NCI-H128 (cell line): ENCODE measurements around the gene GPBP1.

Experiments used
- DNase-seq: peaks from one replicate; lab custom pipeline; 2025; ENCODE audit not compliant: unreplicated experiment; lab: John Stamatoyannopoulos, UW

GPBP1 gene

DNA sequence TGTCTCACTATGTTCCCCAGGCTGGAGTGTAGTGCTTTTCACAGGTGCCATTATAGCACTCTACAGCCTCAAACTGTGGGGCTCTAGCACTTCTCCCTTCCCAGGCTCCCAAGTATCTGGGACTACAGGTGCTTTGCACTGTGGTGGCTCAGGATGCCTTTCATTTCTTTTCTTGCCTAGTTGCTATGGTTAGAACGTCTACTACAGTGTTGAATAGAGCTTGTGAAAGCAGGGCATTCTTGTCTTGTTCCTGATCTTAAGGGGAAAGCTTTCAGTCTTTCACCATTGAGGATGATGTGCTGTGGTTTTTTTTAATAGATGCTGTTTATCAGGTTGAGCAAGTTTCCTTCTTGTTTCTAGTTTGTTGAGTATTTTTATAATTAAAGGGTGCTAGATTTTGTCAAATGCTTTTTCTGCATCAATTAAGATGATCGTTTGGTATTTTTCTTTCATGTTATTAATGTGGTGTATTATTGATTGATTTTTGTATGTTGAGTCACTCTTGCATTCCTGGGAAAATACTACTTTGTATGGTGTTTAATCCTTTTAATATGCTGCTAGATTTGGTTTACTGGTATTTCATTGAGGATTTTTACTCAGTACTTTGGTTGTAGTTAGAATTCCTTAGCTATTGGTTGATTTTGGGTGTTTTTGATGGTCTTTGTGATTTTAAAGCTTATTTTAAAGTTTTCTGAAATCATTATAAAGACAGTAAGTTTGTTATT lies 35.6 kb downstream of the GPBP1 start:
- no peak for DNase-seq

DNA sequence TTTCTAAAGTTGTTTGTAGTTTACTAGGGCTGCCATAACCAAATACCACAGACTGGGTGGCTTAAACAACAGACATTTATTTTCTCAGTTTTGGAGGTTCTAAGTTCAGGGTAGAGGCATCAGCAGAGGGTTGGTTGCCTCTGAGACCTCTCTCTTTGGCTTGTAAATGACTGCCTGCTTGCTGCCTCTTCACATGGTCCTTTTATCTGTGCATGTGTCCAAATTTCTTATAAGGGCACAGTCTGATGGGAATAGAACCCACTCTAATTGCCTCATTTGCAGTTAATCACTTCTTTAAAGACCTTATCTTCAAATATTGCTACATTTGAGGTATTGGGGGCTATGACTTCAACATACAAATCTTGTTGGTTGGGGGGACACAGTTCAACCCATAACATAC lies 36.8 kb downstream of the GPBP1 start:
- DNase-seq = no peak

DNA sequence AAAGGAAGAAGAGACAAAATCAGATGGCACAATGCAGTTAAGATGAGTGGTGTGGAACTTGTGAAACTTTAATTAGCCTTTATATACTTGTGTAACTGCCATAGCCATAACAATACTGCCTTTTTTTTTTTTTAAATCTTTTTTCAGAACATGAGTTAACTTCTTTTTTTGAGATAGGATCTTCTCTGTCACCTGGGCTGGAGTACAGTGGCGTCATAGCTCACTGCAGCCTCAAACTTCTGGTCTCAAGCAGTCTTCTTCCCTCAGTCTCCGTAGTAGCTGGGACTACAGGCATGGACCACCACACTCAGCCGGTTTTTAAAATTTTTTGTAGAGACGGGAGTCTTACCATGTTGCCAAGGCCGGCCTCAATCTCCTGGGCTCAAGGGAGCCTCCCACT lies 37.2 kb downstream of the GPBP1 start:
- DNase-seq = no peak

GRCh38 chr5:57215629-57216195 lies 41.9 kb downstream of the GPBP1 start:
- no peak for DNase-seq

DNA sequence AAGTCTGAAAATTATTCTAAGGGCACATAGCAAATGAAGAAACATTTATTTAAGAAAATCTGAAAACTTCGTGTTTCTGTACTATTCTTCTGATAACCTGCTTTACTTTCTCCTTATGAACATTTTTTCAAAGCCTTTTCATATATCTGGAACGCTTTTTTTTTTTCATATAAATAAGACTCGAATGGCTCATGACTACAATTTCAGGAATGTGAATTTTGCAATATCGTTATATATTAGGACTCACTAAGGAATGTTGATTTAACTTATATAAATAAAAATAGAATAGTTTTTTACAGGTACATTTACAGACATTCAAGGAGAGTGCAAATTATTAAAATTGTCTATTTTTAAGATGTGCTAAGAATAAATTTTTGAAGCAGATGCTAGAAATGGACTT lies 42.9 kb downstream of the GPBP1 start:
- DNase-seq = no peak

GRCh38 chr5:57219386-57219785 lies 45.5 kb downstream of the GPBP1 start:
- DNase-seq = no peak

DNA sequence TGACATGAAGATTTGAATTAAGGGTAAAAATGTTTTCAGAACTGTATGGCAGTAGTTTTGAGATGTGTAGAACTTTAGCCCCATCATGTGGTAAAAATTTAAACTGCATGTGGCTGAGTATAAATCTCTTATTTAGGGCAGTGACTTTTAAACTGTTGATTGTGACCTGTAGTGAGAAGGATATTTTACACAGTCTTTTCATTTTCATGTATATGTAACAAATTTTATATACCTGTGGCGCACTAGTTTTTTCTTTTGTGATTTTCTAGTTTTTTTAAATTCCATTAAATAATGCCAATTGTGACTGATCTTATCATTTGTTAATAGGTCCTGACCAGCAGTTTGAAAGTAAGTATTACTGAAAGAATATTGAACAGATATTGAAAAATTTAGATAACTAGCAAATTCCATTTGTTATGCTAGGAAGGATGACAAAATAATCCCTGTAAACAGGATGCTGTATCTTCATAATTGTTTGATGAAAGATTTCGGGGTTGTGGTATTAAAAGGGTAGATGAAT lies 47.2 kb downstream of the GPBP1 start:
- DNase-seq = no peak

DNA sequence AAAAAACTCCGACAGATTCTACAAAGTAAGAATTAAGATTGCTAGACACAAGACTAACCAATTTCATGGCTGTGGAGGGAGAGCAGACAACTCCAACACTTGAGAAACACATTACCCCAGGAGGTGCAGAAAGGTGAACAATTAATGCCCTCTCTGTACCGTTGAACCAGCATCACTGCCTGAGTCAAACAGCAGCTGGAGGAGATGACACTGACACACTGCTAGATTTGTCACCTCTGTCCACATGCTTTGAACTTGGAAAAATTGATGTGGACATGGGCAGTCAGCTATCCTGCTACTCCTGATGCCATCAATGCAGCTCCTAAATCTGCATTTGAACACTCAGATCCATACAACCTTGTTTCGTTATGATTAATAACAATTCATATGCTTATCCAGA lies 51.7 kb downstream of the GPBP1 start:
- DNase-seq = no peak

DNA sequence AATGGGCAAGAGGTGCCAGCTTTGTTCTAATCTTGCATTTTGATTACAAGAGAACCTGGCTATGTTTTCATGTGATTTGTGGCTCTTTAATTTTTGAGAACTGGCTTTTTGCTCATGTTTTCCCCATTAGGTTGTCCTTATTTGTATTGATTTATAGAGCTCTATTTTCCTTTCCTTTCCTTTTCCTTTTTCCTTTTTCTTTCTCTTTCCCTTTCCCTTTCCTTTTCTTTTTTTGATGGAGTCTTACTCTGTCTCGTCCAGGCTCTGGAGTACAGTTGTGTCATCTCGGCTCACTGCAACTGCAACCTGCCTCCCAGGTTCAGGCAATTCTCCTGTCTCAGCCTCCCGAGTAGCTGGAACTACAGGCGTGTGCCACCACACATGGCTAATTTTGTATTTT lies 55.5 kb downstream of the GPBP1 start:
- no peak for DNase-seq

GRCh38 chr5:57231607-57232006 lies 57.7 kb downstream of the GPBP1 start:
- no peak for DNase-seq

DNA sequence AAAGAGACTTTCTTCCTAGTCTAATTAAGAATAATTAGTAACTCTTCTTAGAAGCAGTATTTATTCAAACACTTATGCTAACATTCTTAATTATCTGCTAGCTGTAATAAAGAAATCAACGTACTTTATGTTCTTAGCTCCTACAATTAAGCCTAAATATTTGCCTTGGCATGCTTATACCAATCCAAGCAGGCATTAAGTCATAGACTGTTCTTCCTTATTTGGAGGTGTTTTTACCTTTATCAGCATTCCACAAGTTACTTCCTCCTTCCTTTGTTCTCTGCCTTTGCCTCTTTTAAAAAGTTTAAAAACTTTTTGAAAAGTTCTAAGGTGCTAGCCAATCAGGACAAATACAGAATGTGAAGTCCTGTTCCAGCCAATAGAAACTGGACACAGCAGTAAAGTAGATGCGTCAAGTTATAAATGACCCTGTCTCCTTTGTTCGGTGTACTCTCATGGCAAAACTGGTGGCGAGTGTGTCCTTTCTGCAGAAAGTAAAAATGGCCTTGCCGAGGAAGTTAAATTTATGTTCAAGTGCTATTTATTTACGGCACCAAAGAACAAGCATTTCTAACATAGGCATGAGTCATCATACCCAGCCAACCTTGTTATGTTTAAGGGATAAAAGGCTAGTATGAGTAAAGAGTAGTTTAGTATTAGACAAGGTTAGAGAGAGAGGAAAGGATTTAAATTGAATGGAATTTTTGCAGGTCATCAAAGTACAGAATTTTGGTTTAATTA lies 58.6 kb downstream of the GPBP1 start:
- DNase-seq = no peak

- no peak for DNase-seq
These were observed 69.7 kb downstream of the GPBP1 start for GRCh38 chr5:57243286-57244137.

DNA sequence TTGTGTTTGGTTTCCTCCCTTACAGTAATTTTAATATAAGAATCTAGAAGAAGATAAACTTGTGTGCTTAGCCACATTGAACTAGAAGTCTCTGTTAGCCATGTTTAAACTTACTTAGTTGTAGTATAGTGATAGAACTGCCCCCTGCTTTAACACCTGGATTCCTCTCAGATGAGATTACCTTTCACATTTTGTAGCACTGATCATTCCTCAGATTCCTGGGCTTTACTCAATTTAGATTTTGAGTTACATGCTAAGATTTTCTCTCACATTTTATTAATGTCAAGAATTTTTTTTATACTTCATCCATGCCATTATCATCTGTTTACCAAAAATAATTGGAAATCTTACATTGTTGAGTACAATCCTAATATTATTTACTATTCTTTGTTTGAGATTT lies 70.5 kb downstream of the GPBP1 start:
- DNase-seq = no peak

DNA sequence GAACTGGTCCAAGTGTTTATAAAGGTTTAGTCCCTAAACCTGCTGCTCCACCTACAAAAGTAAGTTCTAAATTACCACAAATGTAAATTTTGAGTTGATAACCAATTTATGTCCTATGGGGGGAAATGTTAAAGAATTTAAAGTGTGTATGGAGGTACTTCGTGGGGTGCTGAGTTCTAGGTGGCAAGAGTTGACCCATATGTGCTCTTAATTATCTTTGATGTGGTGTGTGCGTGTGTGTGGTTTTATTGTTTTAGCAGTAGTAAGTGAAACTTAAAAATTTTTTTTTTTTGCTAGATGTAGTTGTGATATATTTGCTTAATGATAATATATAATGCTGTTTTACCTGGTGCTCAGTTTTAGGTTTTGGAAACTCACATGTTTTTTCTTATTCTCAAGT lies 72.6 kb downstream of the GPBP1 start:
- no peak for DNase-seq

DNA sequence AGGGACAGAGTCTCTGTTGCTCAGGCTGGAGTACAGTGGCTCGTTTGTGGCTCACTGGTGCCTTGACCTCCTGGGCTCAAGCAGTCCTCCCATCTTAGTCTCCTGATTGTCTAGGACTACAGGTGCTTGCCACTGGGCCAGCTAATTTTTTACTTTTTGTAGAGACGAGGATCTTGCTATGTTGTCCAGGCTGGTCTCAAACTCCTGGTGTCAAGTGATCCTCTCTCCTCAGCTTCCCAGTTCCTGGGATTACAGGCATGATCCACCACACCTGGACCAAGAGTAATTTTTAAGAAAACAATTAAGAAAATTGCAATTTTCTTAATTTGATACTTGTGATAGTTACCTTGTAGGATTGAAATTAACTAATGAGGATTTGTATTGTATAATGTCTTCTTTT lies 73.9 kb downstream of the GPBP1 start:
- no peak for DNase-seq

DNA sequence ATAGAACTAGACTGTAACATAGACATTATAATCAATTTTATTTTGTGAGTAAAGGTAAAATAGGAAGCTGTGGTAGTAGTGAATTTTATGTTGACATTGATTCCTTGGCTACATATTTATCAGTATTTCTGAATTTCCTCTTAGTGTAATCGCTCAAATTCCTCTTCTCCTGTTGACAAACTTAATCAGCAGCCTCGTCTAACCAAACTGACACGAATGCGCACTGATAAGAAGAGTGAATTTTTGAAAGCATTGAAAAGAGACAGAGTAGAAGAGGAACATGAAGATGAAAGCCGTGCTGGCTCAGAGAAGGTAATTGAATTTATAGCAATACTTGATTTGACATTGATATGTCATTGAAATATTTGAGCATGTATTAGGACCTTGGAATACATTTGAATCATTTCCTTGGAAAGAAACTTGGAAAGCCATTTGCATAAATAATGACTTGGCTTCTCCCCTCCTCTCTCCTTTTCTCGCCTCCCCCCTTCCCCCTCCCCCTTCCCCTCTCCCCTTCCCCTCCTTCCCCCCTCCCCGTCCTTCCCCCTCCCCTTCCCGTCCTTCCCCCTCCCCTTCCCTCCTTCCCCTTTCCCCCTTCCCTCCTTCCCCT lies 75.5 kb downstream of the GPBP1 start:
- no peak for DNase-seq

- DNase-seq = no peak
These were observed 84.2 kb downstream of the GPBP1 start for GRCh38 chr5:57258052-57258451.

DNA sequence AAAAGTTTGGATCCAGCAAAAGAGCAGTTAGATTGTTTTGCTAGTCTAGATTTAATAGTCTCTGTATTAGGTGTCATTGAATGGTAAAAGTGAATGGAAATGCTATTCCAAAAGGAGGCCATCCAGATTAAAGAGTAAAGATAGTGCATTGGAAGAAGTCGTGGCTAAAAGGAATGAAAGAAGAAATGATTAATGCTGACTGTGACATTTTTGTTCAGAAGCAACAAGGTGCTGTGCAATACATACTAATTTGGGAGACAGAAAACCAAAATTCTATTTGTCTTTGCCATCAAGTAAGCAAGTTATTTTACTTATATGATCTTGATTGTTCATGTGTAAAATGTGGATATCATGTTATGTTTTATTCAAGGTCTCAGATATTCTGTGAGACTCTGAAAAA lies 85.1 kb downstream of the GPBP1 start:
- DNase-seq = no peak

- DNase-seq = no peak
These were observed 85.8 kb downstream of the GPBP1 start for GRCh38 chr5:57259704-57260103.

GRCh38 chr5:57262541-57262940 lies 88.7 kb downstream of the GPBP1 start:
- no peak for DNase-seq

DNA sequence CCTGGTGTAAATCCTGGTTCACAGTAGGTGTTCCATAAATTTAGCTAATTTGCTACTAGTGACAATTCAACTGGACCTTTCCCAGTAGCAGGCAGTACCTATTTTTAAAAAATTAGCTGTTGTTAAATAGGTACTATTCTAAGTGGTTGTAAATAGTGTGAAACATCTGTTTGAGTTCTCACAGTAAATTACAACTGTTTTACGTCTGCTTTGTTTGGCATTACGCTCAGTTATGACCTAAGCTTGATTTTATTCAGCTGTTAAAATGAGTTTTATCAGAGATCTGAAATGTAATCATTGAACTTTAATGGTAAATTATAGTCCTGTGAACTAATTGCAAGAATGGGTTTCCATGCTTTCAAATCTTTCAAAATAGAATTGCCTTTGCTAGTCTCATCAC lies 93.9 kb downstream of the GPBP1 start:
- DNase-seq = no peak
